Measurements from ENCODE around the gene TMEM130. TPM values are rescaled to one million over a fixed set of nuclear protein-coding genes. Genes with fewer than 3 reads are reported as not detected.
A peak's percentile ranks its signal among the peaks of the same experiment; 100 is the strongest.

Gene TMEM130
- total and polyA plus RNA-seq, 9 of the 15 experiments (the other 6 are each of a cell fraction or from before 2014, with no cell fraction given) = 0.07 TPM; not detected in 8

GRCh38 chr7:98831641-98832221 lies 38.1 kb downstream of the TMEM130 start (continued):
- TF ChIP-seq CTCF (IDR thresholded peaks at IDR 0.05 in 2 of 3, conservative IDR thresholded peaks at IDR 0.05 in 1 of 3; ENCODE audit: insufficient read depth in 2 of 3, low read depth in 1 of 3, low read length in 3 of 3) (peak; percentile 67 to 86 (median 71)), CREBBP (IDR thresholded peaks at IDR 0.05; ENCODE audit: low read depth, low read length) (no peak), MTA3 (IDR thresholded peaks at IDR 0.05; ENCODE audit: borderline replicate concordance) (no peak), ZNF282 (CRISPR knock-in tag; IDR thresholded peaks at IDR 0.05) (no peak), CREM (IDR thresholded peaks at IDR 0.05; ENCODE audit: low read depth) (0 out of 2 replicates have a peak, but pooled peaks have one; percentile 33), ADNP (tag; IDR thresholded peaks at IDR 0.05) (0 out of 2 replicates have a peak, but pooled peaks have one; percentile 30), FOXP4 (CRISPR knock-in tag; IDR thresholded peaks at IDR 0.05; ENCODE audit: borderline replicate concordance) (no peak), MLLT1 (IDR thresholded peaks at IDR 0.05) (no peak)

Data from K562 (cell line).